GM12878 (cell line): Measurements from ENCODE around the gene CLDN19. TPM values are rescaled to one million over a fixed set of nuclear protein-coding genes. Genes with fewer than 3 reads are reported as not detected.

Source experiments
- ATAC-seq: fragments of 200-7000 bp; cut with Tn5 transposase; 3 replicates; pipeline ENCODE4 v1.9.1; 2020; ENCODE audit warnings: mild to moderate bottlenecking, moderate library complexity
- BruUV-seq: library from RNA; stranded (reverse); fragments of 400-500 nt; replicated peaks from 2 replicates; lab custom pipeline; 2021; lab: Mats Ljungman, UMichigan
- CTCF ChIA-PET: fragments of 300-600 bp; sonication (Branson Sonifier 250); formaldehyde crosslinking; extraction: SDS; loops from one replicate; lab custom pipeline; 2021; ENCODE audit warnings: inconsistent platforms; lab: Yijun Ruan, JAX
- POLR2A ChIA-PET: fragments of 350-600 bp; formaldehyde crosslinking; extraction: SDS; loops from one replicate; lab custom pipeline; 2021; ENCODE audit warnings: inconsistent platforms; lab: Charles Lee
- RAD21 ChIA-PET: fragments of 300-600 bp; sonication (Branson Sonifier 250); formaldehyde crosslinking; loops from one replicate; lab custom pipeline; 2023; ENCODE audit warnings: antibody characterized with exemption; ENCODE audit not compliant: unreplicated experiment; lab: Charles Lee
- SMC1A ChIA-PET: fragments of 300-600 bp; sonication (Branson Sonifier 250); formaldehyde crosslinking; loops from one replicate; lab custom pipeline; 2023; ENCODE audit not compliant: unreplicated experiment, uncharacterized antibody; lab: Charles Lee
- DNase-seq: peaks from one replicate; pipeline ENCODE4 v3.0.0-alpha.2; 2011; ENCODE audit warnings: low read depth, low spot score
- FAIRE-seq: peaks from 3 replicates; lab custom pipeline; 2011; peaks lifted over from hg19 to GRCh38; lab: Jason Lieb, UNC
- H2AFZ ChIP-seq: 2 replicates; pipeline ENCODE4 v1.6.0; 2011; ENCODE audit warnings: low read depth, low read length, control low read depth; ENCODE audit not compliant: control insufficient read depth
- H3K27ac ChIP-seq: 2 replicates; pipeline ENCODE4 v1.5.1; 2011; ENCODE audit warnings: control low read depth; ENCODE audit not compliant: control insufficient read depth, insufficient read depth
- H3K27me3 ChIP-seq, 2 experiments: replicated peaks in 1 of 2; 2 replicates each; pipeline versions ENCODE4 v1.6.0 to v1.6.1; 2011; ENCODE audit warnings: low read length in 1 of 2; ENCODE audit not compliant: control insufficient read depth in 2 of 2, insufficient read depth in 2 of 2
- H3K36me3 ChIP-seq, 2 experiments: 2 replicates each; pipeline ENCODE4 v1.5.1; 2011; ENCODE audit warnings: low read length in 1 of 2; ENCODE audit not compliant: control insufficient read depth in 2 of 2, insufficient read depth in 2 of 2
- H3K4me1 ChIP-seq: 2 replicates; pipeline ENCODE4 v1.6.1; 2011; ENCODE audit warnings: mild to moderate bottlenecking, low read length, moderate library complexity, mixed read lengths; ENCODE audit not compliant: control insufficient read depth, insufficient read depth
- H3K4me2 ChIP-seq: 2 replicates; pipeline ENCODE4 v1.6.0; 2011; ENCODE audit warnings: control low read depth; ENCODE audit not compliant: control insufficient read depth, insufficient read depth
- H3K4me3 ChIP-seq: fragments of 200-600 bp; sonication (generic); 2 replicates; pipeline ENCODE4 v1.5.1; 2016
- H3K79me2 ChIP-seq: 2 replicates; pipeline ENCODE4 v1.6.0; 2011; ENCODE audit warnings: low read length; ENCODE audit not compliant: control insufficient read depth, insufficient read depth
- H3K9ac ChIP-seq: 2 replicates; pipeline ENCODE4 v1.8.0; 2011; ENCODE audit warnings: low read length, control low read depth, mixed read lengths; ENCODE audit not compliant: control insufficient read depth, insufficient read depth
- H3K9me3 ChIP-seq: replicated peaks from 3 replicates; pipeline ENCODE4 v1.5.1; 2011; ENCODE audit warnings: mild to moderate bottlenecking, low read length; ENCODE audit not compliant: control insufficient read depth, insufficient read depth
- H4K20me1 ChIP-seq: 2 replicates; pipeline ENCODE4 v1.6.0; 2011; ENCODE audit not compliant: control insufficient read depth, insufficient read depth
- ATF3 ChIP-seq: IDR thresholded peaks from 2 replicates; pipeline ENCODE4 v1.6.1; 2011; ENCODE audit warnings: low read depth, mild to moderate bottlenecking, low read length, moderate library complexity, borderline replicate concordance; ENCODE audit errors: extremely low read depth
- CBFB ChIP-seq: IDR thresholded peaks from 2 replicates; pipeline ENCODE4 v1.6.1; 2016; ENCODE audit warnings: antibody characterized with exemption, low read depth
- CEBPZ ChIP-seq: fragments of 150-350 bp; IDR thresholded peaks from 2 replicates; pipeline ENCODE4 v1.6.1; 2016; ENCODE audit warnings: low read depth, low read length
- KDM1A ChIP-seq: fragments of 200-600 bp; sonication (generic); IDR thresholded peaks from 2 replicates; pipeline ENCODE4 v1.6.1; 2016; ENCODE audit warnings: borderline replicate concordance
- KLF5 ChIP-seq: fragments of 450-650 bp; IDR thresholded peaks from 2 replicates; pipeline ENCODE4 v1.6.1; 2014; ENCODE audit warnings: mild to moderate bottlenecking; ENCODE audit not compliant: partially characterized antibody
- NKRF ChIP-seq: fragments of 450-650 bp; conservative IDR thresholded peaks from 2 replicates; pipeline ENCODE4 v1.6.1; 2017; ENCODE audit warnings: mild to moderate bottlenecking, moderate library complexity
- RBBP5 ChIP-seq: fragments of 200-600 bp; sonication (generic); conservative IDR thresholded peaks from 2 replicates; pipeline ENCODE4 v1.6.1; 2016
- RELB ChIP-seq: fragments of 450-650 bp; IDR thresholded peaks from 2 replicates; pipeline ENCODE4 v1.6.1; 2017; ENCODE audit warnings: low read depth, mild to moderate bottlenecking, moderate library complexity
- SMAD5 ChIP-seq: IDR thresholded peaks from 2 replicates; pipeline ENCODE4 v1.6.1; 2016; ENCODE audit warnings: antibody characterized with exemption, low read depth
- SRF ChIP-seq, 2 experiments: IDR thresholded peaks; 2 replicates each; pipeline ENCODE4 v1.6.1; 2011; ENCODE audit warnings: low read depth in 2 of 2, low read length in 2 of 2, mild to moderate bottlenecking in 1 of 2, moderate library complexity in 1 of 2
- STAT1 ChIP-seq: fragments of 450-650 bp; conservative IDR thresholded peaks from 2 replicates; pipeline ENCODE4 v1.6.1; 2014; ENCODE audit warnings: antibody characterized with exemption, mild to moderate bottlenecking
- ZNF384 ChIP-seq: IDR thresholded peaks from 2 replicates; pipeline ENCODE4 v1.6.1; 2012; ENCODE audit warnings: low read depth, mild to moderate bottlenecking, low read length, improper control_type of control experiment, borderline replicate concordance
- WGBS: methylation state at CpG from one replicate; pipeline ENCODE4 v1.1.6; 2016; ENCODE audit warnings: low lambda C conversion rate; ENCODE audit not compliant: insufficient replicate concordance, insufficient coverage; ENCODE audit errors: missing lambda C conversion rate; 5-methylcytosine and 5-hydroxymethylcytosine counted together
- in situ Hi-C: fragments of 300-500 bp; cut with MboI; formaldehyde crosslinking; loops from 9 replicates; pipeline ENCODE4 v1.14.3; 2018; ENCODE audit warnings: mixed read lengths
- intact Hi-C: fragments of 100-400 bp; cut with micrococcal nuclease; formaldehyde crosslinking; loops from one replicate; pipeline ENCODE4 v1.14.2; 2022; ENCODE audit not compliant: unreplicated experiment
- polyA plus RNA-seq, 11 experiments: library from polyadenylated mRNA; depleted of rRNA in 4 of 11; unstranded in 6 of 11; stranded (reverse) in 5 of 11; fragments of >200 nt; fragmentation: Nextera tagmentation in 4 of 11; fragmentation: Illumina TruSeq in 1 of 11; extraction: Ambion mirVana in 4 of 11; extraction: Trizol in 1 of 11; gene quantifications; 1 replicate in 1 of 11; 2 replicates in 10 of 11; pipeline versions ENCODE4 v1.2.1 to v1.2.3, GENCODE V29; 2011 to 2016; ENCODE audit warnings: inconsistent platforms in 2 of 11, missing spikeins in 2 of 11, low read depth in 1 of 11
- total RNA-seq, 4 experiments: library from RNA; depleted of rRNA in 3 of 4; stranded (reverse); fragments of >200 nt in 3 of 4; fragmentation: Illumina TruSeq in 1 of 4; extraction: Trizol in 1 of 4; gene quantifications; 2 replicates each; pipeline versions ENCODE4 v1.2.1 to v1.2.3, GENCODE V29; 2013 to 2021

Gene CLDN19
- total and polyA plus RNA-seq, 10 of the 15 experiments (the other 5 are each of a cell fraction or from before 2014, with no cell fraction given): not detected

- TF ChIP-seq NKRF: no peak
- TF ChIP-seq, all 136 proteins: peak for 0
Measured at GRCh38 chr1:42742617-42743316, 2.7 kb upstream of the CLDN19 start (continued).

GRCh38 chr1:42742141-42742540, 2.1 kb upstream of the CLDN19 start:
- peaks cover 0 to 6% of the 10 kb centered on the region in 2 experiments; a peak in 2 of 4 replicates for H3K36me3 ChIP-seq
- no peak for ATAC-seq
- SMC1A ChIA-PET: interaction anchor here (1.2 kb wide), 1 partner anchor 331 kb away, joined by 4 read pairs; no protein-coding TSS in a partner anchor
- TF ChIP-seq KDM1A (no peak), RBBP5 (no peak), ATF3 (no peak), RELB (no peak), CEBPZ (no peak), KLF5 (no peak), CBFB (no peak), ZNF384 (no peak), STAT1 (no peak), SMAD5 (no peak), SRF (IDR thresholded peaks at IDR 0.05; ENCODE audit: low read depth in 2 of 2, low read length in 2 of 2) (no peak)
- DNase-seq: no peak
- no peak overlapping the region for H3K4me2 ChIP-seq
- H3K27me3 ChIP-seq: no peaks in the 10 kb centered on the region
- H3K9ac ChIP-seq: no peak overlapping the region
- POLR2A ChIA-PET: no interaction called here
- H3K27ac ChIP-seq: no peak overlapping the region
- H3K4me3 ChIP-seq: no peak overlapping the region
- in situ Hi-C loops (no loop called here), intact Hi-C loops (no loop called here)
- H2AFZ ChIP-seq: no peak overlapping the region
- no peaks in the 10 kb centered on the region for H3K9me3 ChIP-seq
- RAD21 ChIA-PET: no interaction called here
- CTCF ChIA-PET: no interaction called here
- H4K20me1 ChIP-seq: no peaks in the 10 kb centered on the region
- H3K4me1 ChIP-seq: peaks cover 4% of the 10 kb centered on the region; the same call in 1 of the 2 replicates
- 58% methylated on average over 8 of the region's 8 CpGs for WGBS
- BruUV-seq: no TSS peak
- H3K79me2 ChIP-seq: no peaks in the 10 kb centered on the region
- FAIRE-seq: no peak
